Kidney (tissue), 14 donors: Measurements from ENCODE around the gene IMMT. TPM values are rescaled to one million over a fixed set of nuclear protein-coding genes. Genes with fewer than 3 reads are reported as not detected.

ENCODE experiments used
- DNase-seq, 5 donors: peaks; one replicate each; pipeline ENCODE4 v3.0.0-alpha.2; 2013 to 2020
- FAIRE-seq: peaks from 2 replicates; lab custom pipeline; 2012; peaks lifted over from hg19 to GRCh38; lab: Jason Lieb, UNC
- H3K27ac ChIP-seq, 2 donors: one replicate each; pipeline ENCODE4 v1.7.0; 2013; ENCODE audit warnings: low read depth in 2 of 2, low read length in 2 of 2, inconsistent platforms in 1 of 2
- H3K27me3 ChIP-seq: one replicate; pipeline ENCODE4 v1.7.1; 2013; ENCODE audit warnings: low read length, inconsistent platforms; ENCODE audit not compliant: control insufficient read depth, insufficient read depth
- H3K36me3 ChIP-seq, 3 donors: one replicate each; pipeline versions ENCODE4 v1.7.0 to v1.7.1; 2013; ENCODE audit warnings: low read length in 3 of 3, control low read depth in 1 of 3, inconsistent platforms in 1 of 3; ENCODE audit not compliant: insufficient read depth in 3 of 3, control insufficient read depth in 2 of 3
- H3K4me1 ChIP-seq, 3 donors: one replicate each; pipeline versions ENCODE4 v1.7.0 to v1.7.1; 2013; ENCODE audit warnings: low read length in 3 of 3, inconsistent platforms in 1 of 3, low read depth in 1 of 3; ENCODE audit not compliant: control insufficient read depth in 2 of 3, insufficient read depth in 2 of 3
- H3K4me3 ChIP-seq, 3 donors: one replicate each; pipeline versions ENCODE4 v1.7.0 to v1.8.1; 2013; ENCODE audit warnings: low read length in 3 of 3, control low read depth in 1 of 3, inconsistent platforms in 1 of 3
- H3K9ac ChIP-seq, 3 donors: one replicate each; pipeline versions ENCODE4 v1.7.0 to v1.7.1; 2013; ENCODE audit warnings: low read length in 3 of 3, control low read depth in 1 of 3, inconsistent platforms in 1 of 3
- H3K9me3 ChIP-seq, 3 donors: one replicate each; pipeline versions ENCODE4 v1.7.0 to v1.7.1; 2013; ENCODE audit warnings: low read length in 3 of 3, control low read depth in 1 of 3, inconsistent platforms in 1 of 3; ENCODE audit not compliant: control insufficient read depth in 2 of 3, insufficient read depth in 1 of 3
- intact Hi-C: fragments of 100-400 bp; cut with DNase I; formaldehyde crosslinking; loops from one replicate; pipeline ENCODE4 v1.11.1; 2022
- polyA plus RNA-seq: library from polyadenylated mRNA; stranded (reverse); fragments of 350-450 nt; fragmentation: Illumina TruSeq; extraction: RNeasy Lipid Tissue Mini Kit (QIAGEN cat#74804); gene quantifications from one replicate; pipeline ENCODE4 v1.2.3, GENCODE V29; 2014; ENCODE audit warnings: low read depth, low replicate concordance; ENCODE audit not compliant: insufficient read depth
- total RNA-seq: library from RNA; stranded (reverse); fragmentation: NEBNext Ultra II Directional; extraction: Animal tissue kit (Norgen Biotek cat#: 25700); gene quantifications from one replicate; pipeline ENCODE4 v1.2.1, GENCODE V29; 2021
- TF ChIP-seq, protein P1 (sequence below): IDR thresholded peaks from 3 replicates; pipeline ENCODE4 v1.5.1; 2012; ENCODE audit warnings: mild to moderate bottlenecking, moderate library complexity, borderline replicate concordance; ENCODE audit not compliant: insufficient read depth; ENCODE audit errors: extremely low read depth
- donor health status: control.
- donor health status: control.
- donor health status: control.
- donor health status: control.
- donor health status: control.
- donor health status: DM: yes; HTN: yes; CAD: no.
- donor health status: Normal renal cell carcinoma (clear cell type).

Gene IMMT
- total and polyA plus RNA-seq, 2 donors from 2014 or later = 74.0 to 113 TPM

- no peaks in the 10 kb centered on the region for H3K9me3 ChIP-seq
- no peak for FAIRE-seq
- H3K36me3 ChIP-seq = peaks cover 0 to 3% (median 0%) of the 10 kb centered on the region in 3 donors
- H3K27me3 ChIP-seq = no peaks in the 10 kb centered on the region
- no peak for DNase-seq
- no peak overlapping the region for H3K9ac ChIP-seq
- H3K27ac ChIP-seq = no peak overlapping the region
- TF ChIP-seq, protein P1, sequence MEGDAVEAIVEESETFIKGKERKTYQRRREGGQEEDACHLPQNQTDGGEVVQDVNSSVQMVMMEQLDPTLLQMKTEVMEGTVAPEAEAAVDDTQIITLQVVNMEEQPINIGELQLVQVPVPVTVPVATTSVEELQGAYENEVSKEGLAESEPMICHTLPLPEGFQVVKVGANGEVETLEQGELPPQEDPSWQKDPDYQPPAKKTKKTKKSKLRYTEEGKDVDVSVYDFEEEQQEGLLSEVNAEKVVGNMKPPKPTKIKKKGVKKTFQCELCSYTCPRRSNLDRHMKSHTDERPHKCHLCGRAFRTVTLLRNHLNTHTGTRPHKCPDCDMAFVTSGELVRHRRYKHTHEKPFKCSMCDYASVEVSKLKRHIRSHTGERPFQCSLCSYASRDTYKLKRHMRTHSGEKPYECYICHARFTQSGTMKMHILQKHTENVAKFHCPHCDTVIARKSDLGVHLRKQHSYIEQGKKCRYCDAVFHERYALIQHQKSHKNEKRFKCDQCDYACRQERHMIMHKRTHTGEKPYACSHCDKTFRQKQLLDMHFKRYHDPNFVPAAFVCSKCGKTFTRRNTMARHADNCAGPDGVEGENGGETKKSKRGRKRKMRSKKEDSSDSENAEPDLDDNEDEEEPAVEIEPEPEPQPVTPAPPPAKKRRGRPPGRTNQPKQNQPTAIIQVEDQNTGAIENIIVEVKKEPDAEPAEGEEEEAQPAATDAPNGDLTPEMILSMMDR = no peak
- intact Hi-C loops = no loop called here
- H3K4me3 ChIP-seq = no peak overlapping the region
- peaks cover 4 to 14% (median 10%) of the 10 kb centered on the region in 3 donors for H3K4me1 ChIP-seq
These were observed 8.8 kb downstream of the IMMT start for GRCh38 chr2:86186431-86186830.

DNA sequence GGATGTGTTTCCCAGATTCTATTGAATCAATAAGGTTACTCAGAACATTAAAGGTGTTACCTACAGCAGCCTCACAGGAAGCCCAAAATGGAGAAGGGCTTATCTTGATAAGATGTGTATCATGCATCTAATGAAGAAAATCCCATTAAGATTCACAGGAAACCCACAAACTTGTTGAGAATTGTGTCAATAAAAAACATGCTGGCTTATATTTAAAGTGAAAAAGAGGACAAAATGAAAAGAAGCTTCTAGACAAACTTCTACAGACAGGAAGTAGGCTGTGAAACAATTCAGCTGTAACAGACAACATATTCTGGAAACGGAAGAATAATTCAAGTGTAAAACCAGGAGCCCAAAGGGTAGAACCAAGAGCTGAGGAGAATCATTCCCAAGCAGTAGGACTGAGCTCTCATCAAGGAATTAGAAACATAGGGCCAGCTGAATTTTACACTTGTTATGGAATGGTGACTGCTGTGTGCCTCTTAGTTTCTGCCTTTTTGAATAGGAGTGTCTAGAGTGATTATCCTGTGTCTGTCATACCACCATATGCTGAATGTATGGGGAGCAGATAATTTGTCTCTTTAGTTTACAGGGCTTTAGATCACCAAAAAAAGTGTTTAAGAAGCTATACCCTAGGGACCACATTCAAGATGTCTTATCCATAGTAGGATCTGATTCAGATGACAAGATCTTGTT, 9.6 kb downstream of the IMMT start:
- Histone ChIP-seq H3K9ac (no peak overlapping the region), H3K27me3 (no peaks in the 10 kb centered on the region), H3K4me3 (no peak overlapping the region), H3K36me3 (peaks cover 0 to 4% (median 3%) of the 10 kb centered on the region in 3 donors), H3K4me1 (peaks cover 4 to 14% (median 10%) of the 10 kb centered on the region in 3 donors), H3K9me3 (no peaks in the 10 kb centered on the region), H3K27ac (peak overlapping the region; percentile 9 to 40)
- intact Hi-C loops = no loop called here
- DNase-seq (no peak), FAIRE-seq (no peak)
- TF ChIP-seq, protein P1 = no peak

GRCh38 chr2:86176597-86176996, 18.7 kb downstream of the IMMT start:
- Histone ChIP-seq H3K9me3 (no peaks in the 10 kb centered on the region), H3K27ac (no peak overlapping the region), H3K27me3 (no peaks in the 10 kb centered on the region), H3K4me3 (no peak overlapping the region), H3K36me3 (peaks cover 2 to 43% (median 16%) of the 10 kb centered on the region in 3 donors), H3K9ac (no peak overlapping the region), H3K4me1 (no peaks in the 10 kb centered on the region)
- FAIRE-seq = no peak
- intact Hi-C loops = no loop called here
- no peak for DNase-seq
- TF ChIP-seq, protein P1 = no peak
